A549 (cell line): Measurements from ENCODE around the gene SH3RF3. TPM values are rescaled to one million over a fixed set of nuclear protein-coding genes. Genes with fewer than 3 reads are reported as not detected.

ENCODE experiments used
- ATAC-seq, 2 experiments: fragments of 200-7000 bp in 1 of 2; fragments of >200 bp in 1 of 2; cut with Nextera tagmentation in 1 of 2; cut with Tn5 transposase in 1 of 2; 3 replicates each; pipeline versions ENCODE4 v1.8.0 to v1.9.1; 2018 to 2020; ENCODE audit warnings: mild to moderate bottlenecking in 1 of 2, moderate library complexity in 1 of 2
- CTCF ChIA-PET: fragments of 300-600 bp; sonication (Branson Sonifier 250); formaldehyde crosslinking; extraction: SDS; loops from one replicate; lab custom pipeline; 2021; ENCODE audit warnings: antibody characterized with exemption, inconsistent platforms; lab: Yijun Ruan, JAX
- POLR2A ChIA-PET: fragments of 350-600 bp; formaldehyde crosslinking; extraction: SDS; loops from one replicate; lab custom pipeline; 2021; ENCODE audit warnings: antibody characterized with exemption, inconsistent platforms; lab: Yijun Ruan, JAX
- DNase-seq, 2 experiments: peaks; one replicate each; pipeline versions ENCODE4 v3.0.0 to v3.0.0-alpha.2; 2011 to 2016; ENCODE audit warnings: low read depth in 1 of 2, low spot score in 1 of 2
- FAIRE-seq: peaks from 2 replicates; lab custom pipeline; 2011; peaks lifted over from hg19 to GRCh38; lab: Jason Lieb, UNC
- H3K27ac ChIP-seq, 2 experiments: fragments of >200 bp; sonication (Bioruptor Twin); formaldehyde crosslinking; 3 replicates each; pipeline ENCODE4 v1.5.1; 2016 to 2017
- H3K4me1 ChIP-seq: fragments of >200 bp; sonication (Bioruptor Twin); formaldehyde crosslinking; 3 replicates; pipeline ENCODE4 v1.6.1; 2016
- H3K4me2 ChIP-seq: fragments of >200 bp; sonication (Bioruptor Twin); formaldehyde crosslinking; 3 replicates; pipeline ENCODE4 v1.6.1; 2016
- H3K4me3 ChIP-seq: fragments of >200 bp; sonication (Bioruptor Twin); formaldehyde crosslinking; 3 replicates; pipeline ENCODE4 v1.5.1; 2016
- H3K9me3 ChIP-seq: fragments of >200 bp; sonication (Bioruptor Twin); formaldehyde crosslinking; 3 replicates; pipeline ENCODE4 v1.6.1; 2016
- BCL3 ChIP-seq: fragments of >200 bp; sonication (Bioruptor Twin); formaldehyde crosslinking; IDR thresholded peaks from 3 replicates; pipeline ENCODE4 v1.6.1; 2016
- BHLHE40 ChIP-seq: IDR thresholded peaks from 2 replicates; pipeline ENCODE4 v1.6.1; 2012; ENCODE audit warnings: low read depth, low read length, inconsistent platforms
- CBX8 ChIP-seq: fragments of 200-600 bp; sonication (generic); IDR thresholded peaks from 2 replicates; pipeline ENCODE4 v1.6.1; 2016
- CHD4 ChIP-seq: fragments of 200-600 bp; sonication (generic); IDR thresholded peaks from 2 replicates; pipeline ENCODE4 v1.6.1; 2016; ENCODE audit warnings: antibody characterized with exemption, mild to moderate bottlenecking, borderline replicate concordance
- EHF ChIP-seq: fragments of 250-450 bp; sonication (Bioruptor Pico); IDR thresholded peaks from 2 replicates; pipeline ENCODE4 v1.5.0; 2020; ENCODE audit warnings: mild to moderate bottlenecking
- EP300 ChIP-seq, 2 experiments: fragments of >200 bp; sonication (Bioruptor Twin); formaldehyde crosslinking; IDR thresholded peaks; 2 replicates in 1 of 2; 3 replicates in 1 of 2; pipeline ENCODE4 v1.6.1; 2016 to 2017
- FOSB ChIP-seq: fragments of 250-450 bp; sonication (Bioruptor Pico); IDR thresholded peaks from 2 replicates; pipeline ENCODE4 v1.5.0; 2020; ENCODE audit warnings: mild to moderate bottlenecking, moderate library complexity
- GATA3 ChIP-seq: IDR thresholded peaks from 2 replicates; pipeline ENCODE4 v1.6.1; 2012; ENCODE audit warnings: borderline replicate concordance
- HES2 ChIP-seq: fragments of >200 bp; sonication (Bioruptor Twin); formaldehyde crosslinking; IDR thresholded peaks from 2 replicates; pipeline ENCODE4 v1.6.1; 2016
- HMGXB4 ChIP-seq: fragments of 250-450 bp; sonication (Bioruptor Pico); IDR thresholded peaks from 2 replicates; pipeline ENCODE4 v1.5.0; 2021; ENCODE audit warnings: mild to moderate bottlenecking, moderate library complexity, borderline replicate concordance
- HOXB5 ChIP-seq: fragments of 250-450 bp; sonication (Bioruptor Pico); IDR thresholded peaks from 2 replicates; pipeline ENCODE4 v1.5.0; 2020; ENCODE audit warnings: mild to moderate bottlenecking, moderate library complexity
- KDM1A ChIP-seq: fragments of 200-600 bp; sonication (generic); IDR thresholded peaks from 2 replicates; pipeline ENCODE4 v1.6.1; 2016; ENCODE audit warnings: low read depth, mild to moderate bottlenecking
- KDM5A ChIP-seq: fragments of 200-600 bp; sonication (generic); IDR thresholded peaks from 2 replicates; pipeline ENCODE4 v1.6.1; 2016; ENCODE audit warnings: antibody characterized with exemption, mild to moderate bottlenecking
- MAFK ChIP-seq: fragments of 450-650 bp; IDR thresholded peaks from 2 replicates; pipeline ENCODE4 v1.6.1; 2014; ENCODE audit not compliant: partially characterized antibody
- MAZ ChIP-seq: fragments of 150-350 bp; IDR thresholded peaks from 2 replicates; pipeline ENCODE4 v1.6.1; 2014; ENCODE audit warnings: antibody characterized with exemption, low read depth, low read length, borderline replicate concordance
- PHF8 ChIP-seq: fragments of 200-600 bp; sonication (generic); IDR thresholded peaks from 2 replicates; pipeline ENCODE4 v1.6.1; 2016; ENCODE audit warnings: low read depth, mild to moderate bottlenecking, antibody characterized with exemption, moderate library complexity, borderline replicate concordance
- POLR2AphosphoS2 ChIP-seq: conservative IDR thresholded peaks from 2 replicates; pipeline ENCODE4 v1.6.1; 2012; ENCODE audit warnings: low read length, improper control_type of control experiment, inconsistent platforms
- REST ChIP-seq: fragments of 200-600 bp; sonication (generic); IDR thresholded peaks from 2 replicates; pipeline ENCODE4 v1.6.1; 2016; ENCODE audit warnings: antibody characterized with exemption, mild to moderate bottlenecking, moderate library complexity
- RNF2 ChIP-seq: fragments of 200-600 bp; sonication (generic); IDR thresholded peaks from 2 replicates; pipeline ENCODE4 v1.6.1; 2016; ENCODE audit warnings: low read depth, mild to moderate bottlenecking, antibody characterized with exemption, moderate library complexity, borderline replicate concordance
- SREBF2 ChIP-seq: fragments of 450-650 bp; IDR thresholded peaks from 2 replicates; pipeline ENCODE4 v1.6.1; 2014; ENCODE audit warnings: mild to moderate bottlenecking, moderate library complexity
- TFCP2L1 ChIP-seq: fragments of 250-450 bp; sonication (Bioruptor Pico); IDR thresholded peaks from 2 replicates; pipeline ENCODE4 v1.5.0; 2021; ENCODE audit warnings: mild to moderate bottlenecking
- TP53 ChIP-seq: fragments of 250-450 bp; sonication (Bioruptor Pico); IDR thresholded peaks from 2 replicates; pipeline ENCODE4 v1.5.0; 2021; ENCODE audit warnings: mild to moderate bottlenecking, moderate library complexity
- ZNF302 ChIP-seq: fragments of 250-450 bp; sonication (Bioruptor Pico); IDR thresholded peaks from 2 replicates; pipeline ENCODE4 v1.9.0; 2021; ENCODE audit warnings: inconsistent platforms, mild to moderate bottlenecking, moderate library complexity
- WGBS: methylation state at CpG from one replicate; pipeline ENCODE4 v1.1.6; 2017; ENCODE audit errors: missing lambda C conversion rate; 5-methylcytosine and 5-hydroxymethylcytosine counted together
- polyA plus RNA-seq, 4 experiments: library from polyadenylated mRNA; depleted of rRNA in 3 of 4; stranded (reverse); fragments of >200 nt; fragmentation: RNase III in 1 of 4; extraction: RNeasy Plus Mini Kit Qiagen cat#74134 plus additional on column Dnase treatment in 1 of 4; gene quantifications; 2 replicates in 3 of 4; 3 replicates in 1 of 4; pipeline ENCODE4 v1.2.3, GENCODE V29; 2011 to 2017

The SH3RF3 gene
- polyA plus RNA-seq, 2 of the 4 experiments (the other 2 are of a cell fraction) = 0.04 to 0.21 TPM

- no peak for TF ChIP-seq REST
- TF ChIP-seq, all 56 proteins: peak for 0
Observed at GRCh38 chr2:109345653-109346480, 216.9 kb downstream of the SH3RF3 start (continued).

GRCh38 chr2:109346601-109347228 lies 217.7 kb downstream of the SH3RF3 start:
- ATAC-seq (no peak), DNase-seq (no peak), FAIRE-seq (no peak)
- Histone ChIP-seq H3K4me3 (no peak overlapping the region), H3K9me3 (no peaks in the 10 kb centered on the region), H3K4me1 (no peaks in the 10 kb centered on the region), H3K4me2 (no peak overlapping the region), H3K27ac (no peak overlapping the region)
- 66% methylated on average over 12 of the region's 12 CpGs for WGBS
- ChIA-PET POLR2A (no interaction called here), CTCF (interaction anchor here (0.8 to 0.9 kb wide), 2 partner anchors 163 to 452 kb away, joined by 3 read pairs; no protein-coding TSS in a partner anchor)
- TF ChIP-seq MAZ = no peak
- no peak for TF ChIP-seq BHLHE40
- TF ChIP-seq PHF8 = no peak
- TF ChIP-seq KDM1A = no peak
- TF ChIP-seq FOSB (CRISPR knock-in tag) = no peak
- TF ChIP-seq TFCP2L1 = no peak
- no peak for TF ChIP-seq EHF
- TF ChIP-seq ZNF302 (CRISPR knock-in tag) = no peak
- TF ChIP-seq MAFK = no peak
- no peak for TF ChIP-seq GATA3
- no peak for TF ChIP-seq HES2

- H3K9me3 ChIP-seq = no peaks in the 10 kb centered on the region
- ATAC-seq (no peak), DNase-seq (no peak), FAIRE-seq (no peak)
- no peak overlapping the region for H3K4me3 ChIP-seq
- H3K4me2 ChIP-seq = no peak overlapping the region
- 59% methylated on average over 13 of the region's 13 CpGs for WGBS
- H3K27ac ChIP-seq = no peak overlapping the region
- H3K4me1 ChIP-seq = no peaks in the 10 kb centered on the region
- CTCF ChIA-PET = no interaction called here
- POLR2A ChIA-PET = no interaction called here
- no peak for TF ChIP-seq HES2
- TF ChIP-seq HOXB5 (CRISPR knock-in tag) = no peak
- no peak for TF ChIP-seq KDM5A
- TF ChIP-seq BCL3 = no peak
- TF ChIP-seq CBX8 = no peak
- TF ChIP-seq TP53 = no peak
- no peak for TF ChIP-seq BHLHE40
- TF ChIP-seq POLR2AphosphoS2 = no peak
- TF ChIP-seq RNF2 = no peak
- no peak for TF ChIP-seq HMGXB4 (CRISPR knock-in tag)
- no peak for TF ChIP-seq EHF
- no peak for TF ChIP-seq CHD4
- TF ChIP-seq SREBF2 = no peak
- no peak for TF ChIP-seq EP300 (IDR thresholded peaks at IDR 0.05)
- TF ChIP-seq, all 56 proteins: peak for 0
Observed at GRCh38 chr2:109347626-109348025, 218.6 kb downstream of the SH3RF3 start.
